ENCODE data around the gene SYT8.

GRCh38 chr11:1866226-1866625, 31.4 kb downstream of the SYT8 start:
- TF ChIP-seq CTCF (IDR thresholded peaks at IDR 0.05; ENCODE audit: low read length) = no peak
- TF ChIP-seq EZH2 (IDR thresholded peaks at IDR 0.05; ENCODE audit: borderline replicate concordance, low read length) = no peak

Data from OCI-LY1 (cell line).